GM21360 (cell line): ENCODE results near the gene HTT-AS.

Experiments
- ATAC-seq: cut with Tn5 transposase; IDR thresholded peaks from one replicate; pipeline ENCODE4 v1.9.1; 2021; ENCODE audit warnings: mild to moderate bottlenecking, moderate library complexity; ENCODE audit not compliant: unreplicated experiment

Gene HTT-AS

GRCh38 chr4:3091464-3091863, 17.1 kb upstream of the HTT-AS start:
- ATAC-seq = no peak

GRCh38 chr4:3087115-3087797, 12.9 kb upstream of the HTT-AS start:
- ATAC-seq = no peak

- no peak for ATAC-seq
Measured at GRCh38 chr4:3085948-3086670, 11.8 kb upstream of the HTT-AS start.

GRCh38 chr4:3083732-3084131, 9.4 kb upstream of the HTT-AS start:
- ATAC-seq = no peak

- no peak for ATAC-seq
Measured at GRCh38 chr4:3082925-3083515, 8.7 kb upstream of the HTT-AS start.

- ATAC-seq = no peak
Measured at GRCh38 chr4:3079694-3080123, 5.4 kb upstream of the HTT-AS start.

GRCh38 chr4:3077796-3078195, 3.5 kb upstream of the HTT-AS start:
- ATAC-seq = no peak

- no peak for ATAC-seq
Measured at GRCh38 chr4:3075652-3075981, 1.3 kb upstream of the HTT-AS start.

- ATAC-seq = no peak
Measured at GRCh38 chr4:3074846-3075651, 711 bp upstream of the HTT-AS start.

GRCh38 chr4:3073158-3074077, 920 bp downstream of the HTT-AS start:
- ATAC-seq = peak; percentile 21

- no peak for ATAC-seq
Measured at GRCh38 chr4:3071811-3072210, 2.5 kb downstream of the HTT-AS start.

- no peak for ATAC-seq
Measured at GRCh38 chr4:3070709-3071500, 3.4 kb downstream of the HTT-AS start.

GRCh38 chr4:3069661-3070199, 4.6 kb downstream of the HTT-AS start:
- ATAC-seq = no peak

GRCh38 chr4:3067473-3068001, 6.8 kb downstream of the HTT-AS start:
- ATAC-seq = no peak

- no peak for ATAC-seq
Measured at GRCh38 chr4:3066836-3067400, 7.4 kb downstream of the HTT-AS start.

GRCh38 chr4:3065551-3065950, 8.8 kb downstream of the HTT-AS start:
- ATAC-seq = no peak

- no peak for ATAC-seq
Measured at GRCh38 chr4:3062471-3062870, 11.9 kb downstream of the HTT-AS start.

GRCh38 chr4:3060946-3061345, 13.4 kb downstream of the HTT-AS start:
- no peak for ATAC-seq

GRCh38 chr4:3059943-3060342, 14.4 kb downstream of the HTT-AS start:
- no peak for ATAC-seq
